Measurements from ENCODE around the gene MTFP1. TPM values are rescaled to one million over a fixed set of nuclear protein-coding genes. Genes with fewer than 3 reads are reported as not detected.

MTFP1 gene
- total and polyA plus RNA-seq, 9 of the 15 experiments (the other 6 are each of a cell fraction or from before 2014, with no cell fraction given): 10.7 to 52.0 (median 30.1) TPM

GRCh38 chr22:30423301-30423958 lies 2.1 kb upstream of the MTFP1 start:
- ATAC-seq (peak; percentile 62), FAIRE-seq (no peak), DNase-seq (ENCODE audit: extremely low read depth in 1 of 4, low spot score in 3 of 4) (peak in 2 of 4 experiments; percentile 56 to 57)
- Histone ChIP-seq H2AFZ (ENCODE audit: low read depth, low read length) (peak overlapping the region; percentile 38; the same call in 1 of the 2 replicates), H3K9me1 (ENCODE audit: control insufficient read depth, insufficient read depth, low read length) (no peaks in the 10 kb centered on the region), H3K4me1 (replicated peaks in 1 of 2; ENCODE audit: control insufficient read depth in 2 of 2, insufficient read depth in 2 of 2, low read length in 2 of 2) (peaks cover 46 to 47% of the 10 kb centered on the region in 2 experiments), H3K27me3 (ENCODE audit: control insufficient read depth in 2 of 2, insufficient read depth in 2 of 2, low read length in 2 of 2) (no peaks in the 10 kb centered on the region), H3K27ac (ENCODE audit: extremely low read depth, low read depth, low read length) (peak overlapping the region; percentile 94), H3K9me3 (replicated peaks; ENCODE audit: control insufficient read depth, insufficient read depth, low read depth, low read length) (no peaks in the 10 kb centered on the region; the same call in 1 of the 2 replicates), H3K36me3 (ENCODE audit: control insufficient read depth, insufficient read depth, low read length) (peaks cover 31% of the 10 kb centered on the region), H3K79me2 (ENCODE audit: control insufficient read depth, insufficient read depth, low read length) (peaks cover 67% of the 10 kb centered on the region), H4K20me1 (replicated peaks; ENCODE audit: control insufficient read depth, insufficient read depth, low read length) (no peaks in the 10 kb centered on the region), H3K4me2 (ENCODE audit: insufficient read depth, low read length) (peak overlapping the region; percentile 94), H3K9ac (ENCODE audit: insufficient read depth in 1 of 2, low read depth in 2 of 2, low read length in 2 of 2) (peak overlapping the region; percentile 94), H3K4me3 (peak overlapping the region; percentile 59)
- POLR2A ChIA-PET: interaction anchor here (0.6 to 3.2 kb wide), 8 partner anchors 10 to 184 kb away, joined by 3 to 17 read pairs (median 4); no protein-coding TSS in a partner anchor
- BruUV-seq (replicated peaks): TSS peak; percentile 44
- intact Hi-C loops (cut with micrococcal nuclease) (no loop called here), in situ Hi-C loops (cut with MboI) (no loop called here)
- CTCF ChIA-PET (ENCODE audit: low intra/inter-chr PET ratio): no interaction called here
- under 1% methylated on average over 40 of the region's 45 CpGs for WGBS (ENCODE audit: insufficient coverage, low coverage, missing lambda C conversion rate)
- no peak for TF ChIP-seq JUNB (CRISPR knock-in tag; conservative IDR thresholded peaks at IDR 0.05)
- TF ChIP-seq CHAMP1 (IDR thresholded peaks at IDR 0.05): no peak
- peak; percentile 49; the same call in 1 of the 2 replicates for TF ChIP-seq ERF (CRISPR knock-in tag; IDR thresholded peaks at IDR 0.05)
- TF ChIP-seq NBN (IDR thresholded peaks at IDR 0.05; ENCODE audit: low read depth): no peak
- peak; percentile 73; the same call in 1 of the 2 replicates for TF ChIP-seq SUPT5H (IDR thresholded peaks at IDR 0.05)
- peak; percentile 35; the same call in 1 of the 2 replicates for TF ChIP-seq ELF1 (tag; IDR thresholded peaks at IDR 0.05)
- TF ChIP-seq CBX2 (IDR thresholded peaks at IDR 0.05; ENCODE audit: insufficient read depth, low read length, poor library complexity, severe bottlenecking): no peak
- TF ChIP-seq GABPA (tag; conservative IDR thresholded peaks at IDR 0.05; ENCODE audit: low read depth): peak; percentile 66
- 0 out of 2 replicates have a peak, but pooled peaks have one; percentile 67 for TF ChIP-seq ZNF511 (CRISPR knock-in tag; IDR thresholded peaks at IDR 0.05)
- TF ChIP-seq FOXP1 (CRISPR knock-in tag; IDR thresholded peaks at IDR 0.05): 0 out of 2 replicates have a peak, but pooled peaks have one; percentile 44
- TF ChIP-seq NFRKB (IDR thresholded peaks at IDR 0.05; ENCODE audit: low read depth): 0 out of 2 replicates have a peak, but pooled peaks have one; percentile 25
- no peak for TF ChIP-seq TFE3 (CRISPR knock-in tag; IDR thresholded peaks at IDR 0.05)
- TF ChIP-seq HEY1 (CRISPR knock-in tag; IDR thresholded peaks at IDR 0.05; ENCODE audit: borderline replicate concordance): no peak
- TF ChIP-seq ZNF134 (CRISPR knock-in tag; conservative IDR thresholded peaks at IDR 0.05): 0 out of 2 replicates have a peak, but pooled peaks have one; percentile 18
- TF ChIP-seq HMGN3 (IDR thresholded peaks at IDR 0.05; ENCODE audit: borderline replicate concordance, extremely low read depth, insufficient read length, low read depth, low read length): no peak
- no peak for TF ChIP-seq ZFP30 (CRISPR knock-in tag; IDR thresholded peaks at IDR 0.05; ENCODE audit: borderline replicate concordance)
- no peak for TF ChIP-seq SMAD1 (IDR thresholded peaks at IDR 0.05; ENCODE audit: low read depth, low read length, partially characterized antibody)
- peak; percentile 77 for TF ChIP-seq TAF1 (IDR thresholded peaks at IDR 0.05; ENCODE audit: control insufficient read depth, extremely low read depth, insufficient read depth, low read length, severe bottlenecking)
